T-helper 1 cell (primary cell): Measurements from ENCODE around the gene FOXE1.

Source experiments
- DNase-seq, 5 donors: peaks; one replicate each; pipeline ENCODE4 v3.0.0-alpha.2; 2012 to 2020

Gene FOXE1

DNA sequence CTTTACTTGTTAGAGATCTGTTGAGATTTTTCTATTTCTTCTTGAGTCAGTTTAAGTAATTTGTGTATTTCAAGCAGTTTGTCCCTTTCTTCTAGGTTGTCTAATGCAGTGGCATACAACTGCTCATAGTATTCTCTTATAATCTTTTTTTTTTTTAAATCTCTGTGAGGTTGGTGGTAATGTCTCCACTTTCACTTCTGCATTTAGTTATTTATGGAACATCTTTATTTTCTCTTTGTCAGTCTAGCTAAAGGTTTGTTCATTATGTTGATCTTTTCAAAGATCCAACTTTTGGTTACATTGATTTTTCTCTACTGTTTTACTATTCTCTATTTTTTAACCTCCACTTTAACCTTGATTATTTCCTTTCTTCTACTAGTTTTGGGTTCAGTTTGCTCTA, 13.8 kb downstream of the FOXE1 start:
- no peak for DNase-seq

GRCh38 chr9:97868859-97869258, 15.8 kb downstream of the FOXE1 start:
- no peak for DNase-seq

DNA sequence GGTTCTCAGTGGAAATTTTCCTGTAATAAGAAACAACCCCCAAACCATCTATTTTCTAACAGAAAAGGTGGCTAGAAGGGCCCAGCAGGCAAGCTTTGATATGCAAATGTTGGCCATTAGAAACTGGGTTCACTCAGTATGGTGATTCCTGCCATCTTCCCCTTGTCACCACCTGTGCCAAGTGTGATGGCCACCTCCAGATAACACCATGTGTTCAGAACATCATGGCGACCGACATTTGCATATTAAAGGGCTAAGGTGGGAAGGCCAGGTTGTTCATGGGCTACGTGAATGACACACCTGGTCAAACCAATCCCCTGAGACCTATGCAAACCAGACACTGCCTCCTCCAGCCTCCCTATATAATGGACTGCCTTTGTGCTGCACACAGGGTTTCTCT, 20.4 kb downstream of the FOXE1 start:
- DNase-seq = no peak

GRCh38 chr9:97873882-97874281, 20.9 kb downstream of the FOXE1 start:
- DNase-seq = no peak

GRCh38 chr9:97874624-97875023, 21.6 kb downstream of the FOXE1 start:
- DNase-seq = no peak

DNA sequence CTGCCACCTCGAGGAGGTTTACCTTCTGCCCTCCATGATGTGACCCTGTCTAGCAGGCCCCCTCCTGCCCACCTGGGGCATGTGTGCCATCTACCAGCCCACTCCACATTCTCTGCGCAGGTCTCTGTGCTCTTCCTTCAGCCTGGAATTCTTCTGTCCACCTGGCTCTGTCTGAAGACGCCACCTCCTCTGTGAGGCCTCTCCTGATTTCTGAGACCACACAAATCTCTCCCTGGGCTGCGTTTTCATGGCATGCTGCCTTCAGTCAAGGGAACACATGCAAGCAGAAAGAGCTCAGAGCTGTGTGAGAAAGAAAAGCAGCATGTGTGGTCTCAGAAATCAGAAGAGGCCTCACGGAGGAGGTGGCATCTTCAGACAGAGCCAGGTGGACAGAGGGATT, 22.1 kb downstream of the FOXE1 start:
- no peak for DNase-seq

DNA sequence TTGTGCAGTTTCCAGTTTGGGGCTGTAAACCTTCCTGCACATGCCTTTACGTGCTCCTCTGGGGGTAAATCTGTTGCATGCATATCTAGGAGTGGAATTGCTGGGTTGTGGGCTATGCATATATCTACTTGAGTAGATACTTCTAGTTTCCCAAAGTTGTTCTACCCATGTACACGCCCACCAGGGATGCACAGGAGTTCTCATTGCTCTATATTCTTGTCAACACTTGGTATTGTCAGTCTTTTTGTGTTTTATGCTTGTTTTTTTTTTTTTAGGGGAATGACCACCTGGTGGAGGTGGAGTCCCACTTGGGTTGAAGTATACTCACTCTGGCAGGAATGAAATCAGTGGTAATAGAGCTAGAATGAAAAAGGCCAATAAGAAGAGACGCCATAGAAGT, 23.0 kb downstream of the FOXE1 start:
- no peak for DNase-seq

- no peak for DNase-seq
These were observed 27.3 kb downstream of the FOXE1 start for GRCh38 chr9:97880336-97880735.

- peak; percentile 23 to 59 (median 45) for DNase-seq
These were observed 37.2 kb downstream of the FOXE1 start for GRCh38 chr9:97889941-97890887.

DNA sequence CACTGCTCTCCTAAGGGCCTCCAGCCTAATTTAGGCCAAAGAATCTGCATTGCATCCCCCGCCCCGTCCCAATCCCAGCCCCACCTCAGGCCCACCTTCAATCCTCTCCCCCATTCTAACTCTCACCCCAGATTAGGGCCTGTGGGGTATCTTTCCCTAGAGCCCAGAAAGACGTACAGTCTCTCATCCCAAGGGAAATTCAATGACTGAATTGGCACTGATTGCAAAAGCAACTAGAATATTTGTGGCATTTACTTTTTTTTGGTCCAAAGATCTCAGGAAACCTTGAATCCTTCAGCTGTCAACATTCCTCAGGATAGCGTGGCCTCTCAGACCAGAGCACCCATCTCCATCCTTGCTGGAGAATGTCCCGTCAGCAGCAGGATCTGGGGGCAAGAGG, 38.7 kb downstream of the FOXE1 start:
- DNase-seq = no peak

DNA sequence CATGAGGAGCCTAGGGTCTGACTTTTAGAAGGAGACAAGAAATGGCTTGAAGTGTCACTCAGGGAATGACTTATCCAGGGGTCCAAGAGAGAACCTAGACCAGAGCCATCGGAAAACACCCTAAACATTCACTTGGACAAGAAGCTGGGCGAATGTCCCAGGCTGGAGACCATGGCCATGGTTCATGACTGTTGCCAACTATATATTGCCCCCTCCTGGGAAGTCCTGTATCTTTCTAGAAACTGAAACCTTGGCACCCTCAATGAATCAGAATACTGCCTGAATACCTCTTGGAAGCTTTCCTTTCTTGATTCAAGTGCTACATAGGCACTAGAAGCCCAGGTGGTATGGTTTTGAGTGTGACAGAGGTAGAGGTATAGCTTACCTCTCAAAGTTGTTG, 39.4 kb downstream of the FOXE1 start:
- DNase-seq = no peak

- DNase-seq = no peak
These were observed 42.2 kb downstream of the FOXE1 start for GRCh38 chr9:97895211-97895610.

DNA sequence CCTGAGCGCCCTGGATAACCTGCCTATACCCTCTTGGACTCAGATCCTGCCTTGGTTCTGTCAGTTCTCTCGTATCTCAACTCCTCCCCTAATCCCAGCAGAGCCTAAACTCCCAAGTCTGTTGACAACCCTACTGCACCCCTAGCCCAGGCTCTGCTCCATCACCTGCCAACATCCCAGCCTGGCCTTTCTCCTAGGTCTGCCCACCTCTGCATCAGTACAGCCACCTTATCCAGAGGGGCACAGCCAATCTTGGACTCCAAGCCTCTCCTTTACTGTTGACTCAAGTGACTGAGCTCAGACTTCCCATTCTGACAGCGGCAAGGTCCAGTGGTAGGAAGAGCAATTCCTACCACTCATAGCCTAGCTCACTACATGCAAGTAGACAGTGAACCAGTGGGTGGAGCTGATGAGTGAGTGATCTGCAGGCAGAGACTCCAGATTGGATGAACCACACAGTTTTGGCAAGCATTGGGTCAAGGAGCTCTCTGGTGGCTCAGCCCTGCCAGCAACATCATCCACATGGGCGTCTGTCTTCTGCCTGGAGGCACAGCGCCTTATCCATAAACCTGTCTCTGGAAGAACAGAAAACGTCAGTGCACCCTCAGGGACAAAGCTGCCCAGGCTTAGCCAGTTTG, 42.8 kb downstream of the FOXE1 start:
- DNase-seq = peak in 1 of 5 donors; percentile 9

DNA sequence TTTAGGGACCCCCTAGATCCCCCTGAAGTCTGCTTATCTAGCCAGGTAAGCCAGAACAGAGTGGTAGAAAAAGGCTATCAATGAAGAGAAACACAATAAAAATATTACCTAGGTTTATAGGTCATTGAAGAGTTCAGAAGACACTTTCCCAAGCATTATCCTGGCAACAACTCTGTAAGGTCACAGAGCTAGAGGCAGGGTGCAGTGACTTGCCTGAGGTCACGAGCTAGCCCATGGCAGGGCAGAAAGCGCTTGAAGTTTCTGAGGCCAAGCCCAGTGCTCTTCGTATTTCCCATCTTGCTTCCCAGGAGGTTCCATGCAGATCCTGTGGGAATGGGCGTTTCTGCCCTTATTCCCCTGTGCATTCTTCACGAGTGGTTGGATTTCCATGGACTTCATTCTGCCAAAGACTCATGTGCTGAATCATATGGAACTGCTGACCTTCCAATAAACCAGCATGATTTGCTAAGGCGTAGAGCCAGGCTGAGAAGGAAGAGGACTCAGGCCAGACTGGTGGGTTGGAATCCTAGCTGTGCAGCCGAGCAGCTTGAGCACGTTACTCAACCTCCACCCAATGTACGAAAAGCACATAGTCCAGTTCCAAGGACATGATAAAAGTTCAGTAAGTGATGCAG, 47.2 kb downstream of the FOXE1 start:
- DNase-seq = no peak

- DNase-seq = peak in 1 of 5 donors; percentile 40
These were observed 47.9 kb downstream of the FOXE1 start for GRCh38 chr9:97900738-97901565.

- DNase-seq = peak in 1 of 5 donors; percentile 43
These were observed 50.2 kb downstream of the FOXE1 start for GRCh38 chr9:97903177-97903576.

- peak in 4 of 5 donors; percentile 32 to 83 (median 49) for DNase-seq
These were observed 51.7 kb downstream of the FOXE1 start for GRCh38 chr9:97904725-97905124.

GRCh38 chr9:97905228-97905627, 52.2 kb downstream of the FOXE1 start:
- peak in 4 of 5 donors; percentile 47 to 75 (median 53) for DNase-seq
